GM12892 (cell line): ENCODE results near the gene RPTN.

ENCODE experiments used
- DNase-seq: peaks from one replicate; pipeline ENCODE4 v3.0.0; 2011; ENCODE audit not compliant: insufficient read length
- FAIRE-seq: peaks from 2 replicates; lab custom pipeline; 2011; peaks lifted over from hg19 to GRCh38; lab: Jason Lieb, UNC
- POLR2A ChIP-seq: IDR thresholded peaks from 2 replicates; pipeline ENCODE4 v1.6.1; 2011; ENCODE audit warnings: low read depth, low read length, control low read depth
- POLR2AphosphoS5 ChIP-seq: IDR thresholded peaks from 2 replicates; pipeline ENCODE4 v1.6.1; 2011; ENCODE audit warnings: low read depth, low read length, control low read depth
- TAF1 ChIP-seq: IDR thresholded peaks from 2 replicates; pipeline ENCODE4 v1.6.1; 2011; ENCODE audit warnings: low read depth, mild to moderate bottlenecking, control low read depth, low read length, borderline replicate concordance

Gene RPTN

DNA sequence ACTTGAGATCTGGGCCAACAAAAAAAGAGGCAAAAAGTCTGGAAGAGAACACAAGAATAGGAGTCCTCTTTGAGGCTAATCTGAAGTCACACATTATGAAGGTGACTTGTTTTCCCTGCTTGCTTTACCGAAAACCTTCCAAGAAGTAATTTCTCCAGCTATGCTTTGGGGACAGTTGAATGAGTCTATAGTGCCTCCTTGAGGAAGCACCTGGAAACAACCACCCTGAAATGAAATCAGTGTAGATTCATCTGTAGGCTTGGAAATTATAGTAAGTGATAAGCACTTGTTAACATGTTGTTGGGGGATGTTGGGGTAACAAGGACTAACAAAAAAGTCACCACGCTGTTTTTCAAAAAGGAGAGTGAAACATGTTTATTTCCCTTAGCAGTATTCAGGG is 23.4 kb upstream of the RPTN start:
- DNase-seq (no peak), FAIRE-seq (no peak)
- TF ChIP-seq POLR2AphosphoS5 (no peak), POLR2A (no peak), TAF1 (no peak)

DNA sequence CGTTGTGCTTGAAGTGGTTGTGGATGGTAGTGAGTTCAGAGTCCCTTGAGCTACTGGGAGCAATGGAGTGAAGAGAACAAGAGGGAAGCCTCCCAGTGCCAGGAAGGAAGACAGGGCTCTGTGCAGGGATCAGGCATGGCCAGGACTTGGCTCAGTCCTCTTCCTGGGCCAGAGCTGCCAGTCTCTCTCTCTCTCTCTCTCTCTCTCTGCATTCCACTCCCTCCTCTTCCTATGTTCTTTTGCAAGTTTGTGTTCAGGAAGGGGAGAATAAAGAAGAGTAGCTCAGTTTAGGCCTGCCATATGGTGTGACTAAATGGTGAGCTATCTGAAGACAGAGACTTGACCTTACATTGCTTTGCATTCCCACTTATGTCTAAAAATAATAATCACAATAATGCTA is 20.5 kb upstream of the RPTN start:
- DNase-seq = no peak
- FAIRE-seq = no peak
- no peak for TF ChIP-seq POLR2A
- no peak for TF ChIP-seq POLR2AphosphoS5
- no peak for TF ChIP-seq TAF1

DNA sequence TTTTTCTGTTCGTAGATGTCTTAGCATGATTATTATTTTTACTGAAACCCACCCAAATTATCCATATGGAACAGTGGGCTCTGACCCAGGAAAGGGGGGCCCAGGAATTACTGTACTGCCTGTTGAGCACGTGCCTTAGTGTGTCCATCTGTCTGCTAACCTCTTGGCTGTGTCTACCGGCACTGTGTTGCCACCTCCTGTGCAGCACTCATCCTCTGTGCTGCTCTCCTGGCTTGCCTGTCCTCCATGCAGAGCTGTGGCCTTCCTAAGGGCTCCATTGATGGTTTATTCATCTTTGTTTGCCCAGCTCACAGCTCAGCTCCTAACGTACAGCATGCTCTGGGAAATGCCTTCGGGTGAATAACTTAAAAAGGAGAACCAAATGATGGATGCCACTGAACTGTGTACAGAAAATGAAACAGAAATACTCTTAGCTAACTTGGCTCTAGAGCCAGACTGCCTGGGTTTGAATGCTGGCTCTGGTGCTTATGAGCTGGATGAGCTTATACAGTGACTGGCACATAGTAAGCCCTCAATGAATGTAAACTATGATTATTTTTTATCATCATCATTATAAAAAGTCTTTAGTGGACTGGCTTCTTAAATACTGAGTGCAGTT is 11.4 kb upstream of the RPTN start:
- FAIRE-seq (no peak), DNase-seq (no peak)
- TF ChIP-seq TAF1 (no peak), POLR2AphosphoS5 (no peak), POLR2A (no peak)

DNA sequence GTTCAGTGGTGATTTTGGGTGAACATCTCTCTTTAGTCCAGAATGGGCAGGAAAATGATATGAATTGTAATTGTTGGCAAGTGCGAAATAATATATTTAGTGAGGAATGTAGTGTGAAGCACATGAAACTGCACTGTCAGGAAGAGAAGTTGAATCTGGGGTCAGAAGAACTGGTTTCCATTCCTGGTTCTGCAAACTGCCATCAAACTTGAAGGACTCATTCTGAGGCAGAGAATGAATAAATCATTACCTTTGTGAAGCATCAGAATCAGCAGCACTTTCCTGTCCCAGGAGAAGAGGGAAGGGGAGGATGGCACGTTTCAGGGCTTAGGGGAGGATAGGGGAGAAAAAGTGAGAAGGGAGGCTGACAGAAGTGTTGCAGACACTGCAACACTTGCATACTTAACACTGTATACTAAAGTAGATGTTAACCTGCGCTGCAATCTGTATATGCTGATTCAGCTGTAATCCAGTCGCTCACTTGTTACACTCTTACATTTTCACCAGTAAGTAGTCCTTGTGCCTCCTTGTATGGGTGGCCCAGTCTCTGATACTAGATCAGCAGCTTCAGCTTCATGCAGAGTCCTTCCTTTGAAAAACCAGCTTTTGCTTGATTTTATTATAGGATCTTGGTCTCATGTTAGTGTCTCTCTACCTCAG is 10.5 kb upstream of the RPTN start:
- no peak for DNase-seq
- FAIRE-seq = no peak
- TF ChIP-seq POLR2A (no peak), POLR2AphosphoS5 (no peak), TAF1 (no peak)

DNA sequence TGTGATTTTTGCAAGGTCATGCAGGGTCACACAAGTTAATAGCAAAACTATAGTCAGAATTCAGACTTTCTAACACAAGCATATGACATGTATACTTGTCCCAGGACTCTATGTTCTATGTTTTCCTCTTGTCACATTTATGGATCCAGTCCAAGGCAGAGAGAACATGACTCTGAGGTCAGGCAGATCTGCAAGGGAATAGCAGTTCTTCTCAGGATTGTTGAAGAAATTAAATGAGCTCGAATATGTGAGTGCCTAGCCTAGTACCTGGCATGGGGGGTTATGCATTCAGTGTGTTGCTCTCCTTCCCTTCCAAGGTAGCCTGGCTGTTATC is 9.5 kb upstream of the RPTN start:
- TF ChIP-seq POLR2A (no peak), POLR2AphosphoS5 (no peak), TAF1 (no peak)
- DNase-seq = no peak
- FAIRE-seq = no peak

DNA sequence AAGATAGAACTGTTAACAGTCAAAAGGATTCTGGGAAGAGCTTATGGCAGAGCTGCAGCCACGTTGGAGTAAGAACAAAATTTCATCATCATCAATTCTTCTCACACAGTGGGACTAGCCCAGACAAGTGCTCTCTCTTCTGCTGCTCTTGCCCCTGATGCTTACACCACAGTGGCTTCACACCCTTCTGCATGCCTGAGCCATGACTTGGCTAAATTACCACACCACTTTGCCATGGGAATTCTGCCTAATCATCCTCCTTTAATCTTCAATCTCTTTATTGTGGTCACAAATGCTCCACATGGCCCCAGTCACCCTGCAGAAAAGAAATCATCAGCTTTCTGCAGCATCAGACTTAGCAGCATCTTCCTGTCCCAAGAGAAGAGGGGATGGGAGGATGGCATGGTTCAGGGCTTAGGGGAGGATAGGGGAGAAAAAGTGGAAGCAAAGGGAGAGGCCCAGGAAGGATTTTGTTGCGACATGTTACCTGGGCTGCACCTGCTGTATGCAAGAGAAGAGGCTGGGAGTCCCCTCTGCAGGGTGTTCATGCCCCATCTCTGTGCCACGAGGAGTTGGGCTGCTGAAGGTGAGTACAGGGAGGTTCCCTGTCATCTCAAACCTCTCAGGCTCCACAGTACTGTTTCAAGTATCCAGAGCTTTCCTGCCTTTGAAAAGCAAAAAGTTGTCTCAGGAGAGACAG is 9.0 kb upstream of the RPTN start:
- TF ChIP-seq POLR2A (no peak), TAF1 (no peak), POLR2AphosphoS5 (no peak)
- FAIRE-seq (no peak), DNase-seq (no peak)

DNA sequence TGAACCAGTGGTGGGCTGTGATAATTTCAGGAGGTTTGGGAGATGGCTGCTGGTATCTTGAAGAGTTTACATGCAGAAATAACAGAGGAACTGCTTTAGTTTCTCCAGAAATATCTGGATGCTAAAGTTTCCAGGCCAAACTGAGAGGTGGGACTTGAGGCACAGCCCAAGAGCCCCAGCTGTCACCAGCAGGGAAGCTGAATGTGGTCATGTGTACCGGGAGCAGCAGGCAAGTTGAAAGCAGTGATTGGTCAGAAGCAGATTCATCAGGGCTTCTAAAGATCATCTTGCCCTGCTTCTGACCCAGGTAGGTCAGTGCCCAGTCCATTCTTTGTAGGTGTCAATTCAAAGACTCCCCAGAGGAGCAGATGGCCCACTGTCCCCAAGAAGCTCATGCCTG is 7.9 kb upstream of the RPTN start:
- TF ChIP-seq POLR2AphosphoS5 (no peak), TAF1 (no peak), POLR2A (no peak)
- FAIRE-seq = peak; percentile 33
- DNase-seq = no peak

DNA sequence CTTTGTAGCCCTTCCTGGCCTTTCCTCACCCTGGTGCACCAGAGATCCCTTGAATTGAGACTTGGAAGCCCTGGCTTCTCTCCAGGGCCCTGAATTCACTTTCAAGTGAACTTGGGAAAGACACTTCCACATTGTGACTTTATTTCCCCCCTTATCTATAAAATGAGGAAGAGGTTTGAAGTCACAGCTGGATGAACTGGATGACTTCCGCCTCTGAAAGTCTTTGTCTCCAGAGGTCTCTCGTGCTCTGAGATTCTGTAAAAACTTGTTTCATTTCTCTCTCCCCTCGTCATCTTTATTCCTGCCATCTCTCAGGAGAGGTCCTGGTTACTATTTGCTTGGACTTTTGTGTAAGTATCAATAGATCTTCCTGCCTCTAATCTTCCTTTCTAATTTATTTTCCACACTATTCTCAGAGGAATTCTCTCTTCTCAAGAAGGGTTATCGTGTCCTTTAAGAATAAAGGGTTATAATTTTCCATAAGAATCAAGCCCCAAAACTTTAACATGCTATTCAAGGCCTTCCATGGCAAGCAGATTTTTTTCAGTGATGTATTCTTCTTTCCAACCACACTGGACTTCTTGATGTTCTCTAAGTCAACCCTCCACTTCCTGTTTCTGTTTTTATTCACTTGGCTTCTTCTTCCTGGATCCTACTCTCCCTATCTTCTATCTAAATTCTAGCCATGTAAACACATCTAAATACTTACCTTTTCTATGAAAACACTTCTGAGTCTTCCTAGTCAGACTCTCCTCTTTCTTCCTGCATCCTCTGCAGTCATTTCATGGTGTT is 6.5 kb upstream of the RPTN start:
- DNase-seq (no peak), FAIRE-seq (no peak)
- TF ChIP-seq POLR2AphosphoS5 (no peak), POLR2A (no peak), TAF1 (no peak)

DNA sequence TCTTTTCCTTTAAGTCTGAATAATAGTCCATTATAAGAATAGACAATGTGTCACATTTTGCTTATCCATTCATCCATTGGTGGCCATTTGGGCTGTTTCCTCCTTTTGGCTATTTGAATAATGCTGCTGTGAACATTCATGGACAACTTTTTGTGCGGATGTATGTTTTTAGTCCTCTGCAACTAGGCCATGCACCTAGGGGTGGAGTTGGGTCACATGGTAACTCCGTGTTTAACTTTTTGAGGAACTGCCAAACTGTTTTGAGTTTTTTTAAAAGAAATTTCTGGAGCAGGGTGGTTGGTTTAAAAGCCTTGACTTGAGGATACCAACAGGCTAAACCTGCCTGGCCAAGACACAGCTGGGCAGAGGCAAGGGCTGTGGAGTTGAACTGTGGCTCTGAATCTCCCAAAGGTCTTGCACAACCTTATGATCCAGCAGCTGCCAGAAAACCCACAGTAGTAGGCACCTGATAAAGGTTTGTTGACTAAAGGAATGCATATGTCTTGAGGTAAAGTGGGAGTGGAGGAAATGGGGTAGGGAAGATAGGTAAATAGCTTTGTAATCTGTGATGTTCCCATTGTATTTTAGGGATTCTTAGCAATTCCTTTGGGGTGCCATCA is 5.6 kb upstream of the RPTN start:
- no peak for DNase-seq
- no peak for FAIRE-seq
- no peak for TF ChIP-seq TAF1
- TF ChIP-seq POLR2AphosphoS5 = no peak
- TF ChIP-seq POLR2A = no peak

DNA sequence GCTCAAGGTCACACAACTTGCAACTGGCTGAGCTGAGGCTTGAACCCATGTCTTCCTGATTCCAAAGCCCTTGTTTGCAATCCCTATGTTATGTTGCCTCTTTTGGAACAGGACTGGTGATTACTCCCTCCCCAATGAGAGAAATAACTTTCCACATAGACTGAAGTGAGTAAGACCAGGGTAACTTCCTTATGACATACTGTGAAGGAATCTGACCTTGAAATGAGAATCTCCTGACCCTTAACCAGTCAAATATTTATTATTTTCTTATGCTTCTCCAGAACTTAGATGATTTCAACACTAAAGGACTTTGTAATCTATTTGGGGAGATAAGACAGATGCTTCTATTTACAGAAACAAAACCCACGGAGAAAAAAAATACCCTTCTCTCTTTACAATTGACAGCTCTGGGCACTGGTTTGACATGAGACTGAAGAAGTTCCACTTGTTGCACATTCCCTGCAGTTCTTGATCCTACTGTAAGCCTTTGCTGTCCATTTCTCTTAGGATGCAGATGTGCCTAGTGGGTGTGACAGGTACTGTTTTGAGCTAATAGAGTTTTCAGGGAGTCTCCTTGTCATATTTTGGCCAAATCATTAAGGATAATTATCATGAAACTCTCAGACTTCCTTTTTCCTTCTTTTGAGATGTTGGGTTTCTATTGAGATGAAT is 3.9 kb upstream of the RPTN start:
- no peak for FAIRE-seq
- no peak for DNase-seq
- TF ChIP-seq POLR2AphosphoS5 = no peak
- no peak for TF ChIP-seq TAF1
- TF ChIP-seq POLR2A = no peak

DNA sequence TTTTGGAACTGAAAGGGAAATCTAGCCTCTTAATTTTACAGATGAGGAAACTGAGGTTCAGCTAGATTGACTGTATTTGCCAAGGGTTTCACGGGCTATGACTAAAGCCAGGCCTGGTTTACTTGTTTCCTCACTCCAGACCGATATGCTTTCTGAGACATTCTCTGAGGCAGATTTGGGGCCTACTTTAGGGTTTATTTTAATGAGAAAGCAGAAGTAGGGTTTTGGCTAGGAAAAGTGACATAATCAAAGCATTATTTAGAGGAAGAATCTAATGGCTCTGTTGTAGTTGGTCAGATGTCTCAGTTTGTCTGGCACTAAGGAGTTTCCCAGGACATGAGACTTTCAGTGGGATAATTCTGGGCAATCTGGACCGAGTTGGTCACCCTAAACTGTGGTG is 1.5 kb upstream of the RPTN start:
- DNase-seq = no peak
- TF ChIP-seq POLR2A = no peak
- no peak for TF ChIP-seq TAF1
- TF ChIP-seq POLR2AphosphoS5 = no peak
- FAIRE-seq = no peak
